HepG2 (cell line): ENCODE results near the gene PRPF38B.

ENCODE experiments used
- BHLHE40 ChIP-seq: IDR thresholded peaks from 2 replicates; pipeline ENCODE4 v1.6.1; 2011; ENCODE audit warnings: low read length, improper control_type of control experiment
- CAMTA2 ChIP-seq: sonication (generic); formaldehyde crosslinking; IDR thresholded peaks from 2 replicates; pipeline ENCODE4 v1.4.0; 2020; ENCODE audit warnings: mild to moderate bottlenecking, missing genetic modification reagents, borderline replicate concordance
- CTCF ChIP-seq: sonication (generic); formaldehyde crosslinking; IDR thresholded peaks from 2 replicates; pipeline ENCODE4 v1.5.0; 2020; ENCODE audit warnings: mild to moderate bottlenecking, missing genetic modification reagents, moderate library complexity
- IKZF5 ChIP-seq: IDR thresholded peaks from 2 replicates; pipeline ENCODE4 v1.6.1; 2018; ENCODE audit warnings: missing genetic modification reagents, mild to moderate bottlenecking, missing compliant biosample characterization
- POLR2AphosphoS5 ChIP-seq: IDR thresholded peaks from 2 replicates; pipeline ENCODE4 v1.6.1; 2012; ENCODE audit warnings: low read depth, low read length
- SNAPC4 ChIP-seq: sonication (generic); formaldehyde crosslinking; IDR thresholded peaks from 2 replicates; pipeline ENCODE4 v1.4.0; 2020; ENCODE audit warnings: mild to moderate bottlenecking, missing genetic modification reagents
- SUZ12 ChIP-seq: fragments of 150-350 bp; IDR thresholded peaks from 2 replicates; pipeline ENCODE4 v1.6.1; 2014; ENCODE audit warnings: low read depth, low read length
- ZFP36 ChIP-seq: fragments of 150-350 bp; IDR thresholded peaks from 2 replicates; pipeline ENCODE4 v1.6.1; 2018; ENCODE audit warnings: borderline replicate concordance, low read length, low read depth; ENCODE audit not compliant: partially characterized antibody
- ZNF12 ChIP-seq: sonication (generic); formaldehyde crosslinking; IDR thresholded peaks from 2 replicates; pipeline ENCODE4 v1.5.0; 2020; ENCODE audit warnings: missing genetic modification reagents
- ZNF567 ChIP-seq: sonication (generic); formaldehyde crosslinking; IDR thresholded peaks from 2 replicates; pipeline ENCODE4 v1.8.1; 2023; ENCODE audit warnings: mild to moderate bottlenecking, missing genetic modification reagents, borderline replicate concordance
- ZNF776 ChIP-seq: sonication (generic); formaldehyde crosslinking; IDR thresholded peaks from 2 replicates; pipeline ENCODE4 v1.4.0; 2020; ENCODE audit warnings: mild to moderate bottlenecking, missing genetic modification reagents
- TF ChIP-seq, protein P1 (sequence below): sonication (generic); formaldehyde crosslinking; IDR thresholded peaks from 2 replicates; pipeline ENCODE4 v1.4.0; 2020; ENCODE audit warnings: missing genetic modification reagents

DNA sequence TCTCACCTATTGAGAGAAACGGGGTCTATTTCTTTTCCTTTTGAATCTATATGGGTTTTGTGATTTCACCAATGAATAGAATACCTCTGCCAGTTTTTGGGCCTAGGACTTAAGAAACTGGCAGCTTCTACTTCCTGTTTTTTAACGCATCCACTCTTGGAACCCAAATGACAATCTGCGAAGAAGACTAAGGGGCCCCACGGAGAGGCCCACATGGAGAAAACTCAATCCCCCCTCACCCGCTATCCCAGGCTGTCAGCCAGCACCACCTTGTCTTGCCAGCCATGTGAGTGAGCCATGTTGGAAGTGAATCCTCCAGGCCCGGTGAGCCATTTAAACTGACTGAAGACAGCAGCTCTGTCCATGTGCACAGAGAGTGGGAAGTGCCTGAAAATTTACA, 27.6 kb upstream of the PRPF38B start:
- TF ChIP-seq CTCF (CRISPR knock-in tag) (no peak), ZNF12 (no peak), IKZF5 (CRISPR knock-in tag) (no peak), SUZ12 (no peak), BHLHE40 (no peak), ZNF776 (CRISPR knock-in tag) (no peak), ZFP36 (no peak), CAMTA2 (CRISPR knock-in tag) (no peak), ZNF567 (CRISPR knock-in tag) (no peak), SNAPC4 (CRISPR knock-in tag) (no peak), POLR2AphosphoS5 (no peak)
- TF ChIP-seq, protein P1, sequence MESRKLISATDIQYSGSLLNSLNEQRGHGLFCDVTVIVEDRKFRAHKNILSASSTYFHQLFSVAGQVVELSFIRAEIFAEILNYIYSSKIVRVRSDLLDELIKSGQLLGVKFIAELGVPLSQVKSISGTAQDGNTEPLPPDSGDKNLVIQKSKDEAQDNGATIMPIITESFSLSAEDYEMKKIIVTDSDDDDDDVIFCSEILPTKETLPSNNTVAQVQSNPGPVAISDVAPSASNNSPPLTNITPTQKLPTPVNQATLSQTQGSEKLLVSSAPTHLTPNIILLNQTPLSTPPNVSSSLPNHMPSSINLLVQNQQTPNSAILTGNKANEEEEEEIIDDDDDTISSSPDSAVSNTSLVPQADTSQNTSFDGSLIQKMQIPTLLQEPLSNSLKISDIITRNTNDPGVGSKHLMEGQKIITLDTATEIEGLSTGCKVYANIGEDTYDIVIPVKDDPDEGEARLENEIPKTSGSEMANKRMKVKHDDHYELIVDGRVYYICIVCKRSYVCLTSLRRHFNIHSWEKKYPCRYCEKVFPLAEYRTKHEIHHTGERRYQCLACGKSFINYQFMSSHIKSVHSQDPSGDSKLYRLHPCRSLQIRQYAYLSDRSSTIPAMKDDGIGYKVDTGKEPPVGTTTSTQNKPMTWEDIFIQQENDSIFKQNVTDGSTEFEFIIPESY, result no peak
